ENCODE data around the gene KRTAP13-3.

DNA sequence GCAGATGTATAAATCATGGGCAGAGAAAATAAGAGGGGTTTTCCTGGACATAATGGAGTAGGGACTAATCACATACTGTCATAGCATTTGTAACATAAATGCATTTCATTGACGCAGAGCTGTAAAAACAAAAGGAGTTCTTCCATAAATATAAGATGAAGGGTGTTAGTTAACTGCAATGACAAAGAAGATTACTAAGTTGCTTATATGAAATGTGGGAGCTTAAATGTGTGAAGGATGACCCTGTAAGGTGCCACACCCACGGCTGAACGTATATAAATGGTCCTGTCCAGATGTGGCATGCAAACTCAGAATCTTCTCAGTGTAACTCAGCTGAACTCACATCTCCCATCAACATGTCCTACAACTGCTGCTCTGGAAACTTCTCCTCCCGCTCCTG lies 30.0 kb downstream of the KRTAP13-3 start, which contains the start of gene KRTAP13-1:
- TF ChIP-seq, protein P1, sequence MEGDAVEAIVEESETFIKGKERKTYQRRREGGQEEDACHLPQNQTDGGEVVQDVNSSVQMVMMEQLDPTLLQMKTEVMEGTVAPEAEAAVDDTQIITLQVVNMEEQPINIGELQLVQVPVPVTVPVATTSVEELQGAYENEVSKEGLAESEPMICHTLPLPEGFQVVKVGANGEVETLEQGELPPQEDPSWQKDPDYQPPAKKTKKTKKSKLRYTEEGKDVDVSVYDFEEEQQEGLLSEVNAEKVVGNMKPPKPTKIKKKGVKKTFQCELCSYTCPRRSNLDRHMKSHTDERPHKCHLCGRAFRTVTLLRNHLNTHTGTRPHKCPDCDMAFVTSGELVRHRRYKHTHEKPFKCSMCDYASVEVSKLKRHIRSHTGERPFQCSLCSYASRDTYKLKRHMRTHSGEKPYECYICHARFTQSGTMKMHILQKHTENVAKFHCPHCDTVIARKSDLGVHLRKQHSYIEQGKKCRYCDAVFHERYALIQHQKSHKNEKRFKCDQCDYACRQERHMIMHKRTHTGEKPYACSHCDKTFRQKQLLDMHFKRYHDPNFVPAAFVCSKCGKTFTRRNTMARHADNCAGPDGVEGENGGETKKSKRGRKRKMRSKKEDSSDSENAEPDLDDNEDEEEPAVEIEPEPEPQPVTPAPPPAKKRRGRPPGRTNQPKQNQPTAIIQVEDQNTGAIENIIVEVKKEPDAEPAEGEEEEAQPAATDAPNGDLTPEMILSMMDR (IDR thresholded peaks at IDR 0.05), result no peak
- TF ChIP-seq POLR2AphosphoS5 (IDR thresholded peaks at IDR 0.05) (no peak), POLR2A (IDR thresholded peaks at IDR 0.05; ENCODE audit: low read depth) (no peak), EP300 (IDR thresholded peaks at IDR 0.05) (no peak)

All from esophagus muscularis mucosa (tissue), 4 donors.